ENCODE results near the gene APBA2.
A peak's percentile ranks its signal among the peaks of the same experiment; 100 is the strongest.

APBA2 gene

GRCh38 chr15:28915041-28915810 lies 29.5 kb downstream of the APBA2 start:
- no peak for DNase-seq (ENCODE audit: low read depth in 2 of 2)

DNA sequence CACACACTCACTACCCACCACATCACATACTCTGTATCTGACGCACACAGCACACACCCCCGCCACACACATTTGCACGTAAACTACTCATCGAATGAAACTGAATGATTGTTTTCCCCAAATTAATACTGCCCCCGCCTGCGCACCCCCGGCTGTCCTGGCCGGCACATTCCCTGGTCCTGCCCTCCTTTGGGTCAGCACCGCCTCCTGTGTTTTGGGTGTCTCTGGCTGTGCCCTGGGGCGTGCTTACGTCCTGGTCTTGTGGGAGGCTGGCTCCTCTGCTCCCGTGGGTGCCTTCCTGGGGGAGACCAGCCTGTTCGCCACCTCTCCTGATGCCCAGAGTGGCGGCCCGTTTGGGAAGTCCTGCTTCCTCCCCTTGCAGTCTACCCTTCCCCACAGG lies 30.2 kb downstream of the APBA2 start:
- DNase-seq (ENCODE audit: low read depth in 2 of 2) = no peak

DNA sequence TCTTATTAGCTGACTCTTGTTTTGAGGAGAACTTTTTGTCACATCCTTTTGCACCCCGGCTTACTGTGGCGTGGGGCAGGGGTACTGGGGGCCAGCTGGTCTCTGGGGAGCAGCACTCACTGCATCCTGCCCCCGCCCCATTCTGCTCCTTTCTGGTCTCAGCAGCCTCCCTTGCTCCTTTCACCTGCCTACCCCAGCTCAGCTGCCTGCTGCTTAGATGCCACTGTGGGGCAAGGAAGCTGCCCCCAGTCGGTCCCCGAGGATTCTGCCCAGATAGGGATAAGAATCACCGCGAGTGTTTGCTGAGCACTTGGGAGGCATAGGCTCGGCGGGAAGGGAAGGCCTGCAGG lies 32.0 kb downstream of the APBA2 start:
- no peak for DNase-seq (ENCODE audit: low read depth in 2 of 2)

GRCh38 chr15:28918141-28918983 lies 32.6 kb downstream of the APBA2 start:
- DNase-seq (ENCODE audit: low read depth in 2 of 2) = no peak

DNA sequence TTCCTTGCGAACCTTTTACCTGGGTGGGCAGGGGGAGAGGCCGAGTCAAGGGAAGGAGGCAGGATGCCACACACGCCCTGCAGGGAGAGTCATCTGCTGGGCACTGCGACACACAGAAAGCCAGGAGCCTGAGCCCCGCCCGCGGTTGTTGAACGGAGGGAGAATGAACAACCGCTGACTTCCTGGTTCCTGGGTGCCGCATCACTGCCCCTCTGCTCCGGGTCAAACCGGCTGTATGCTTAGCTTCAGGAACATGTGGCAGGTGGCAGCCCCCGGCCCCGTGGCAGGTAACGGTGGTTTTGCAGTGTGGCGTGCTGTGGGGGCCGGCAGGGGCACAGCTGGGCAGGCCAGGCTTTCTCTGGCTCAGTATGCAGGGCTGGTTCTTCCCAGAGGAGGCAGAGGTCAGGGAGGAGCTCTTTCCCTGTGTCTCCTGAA lies 33.4 kb downstream of the APBA2 start:
- peak in 1 of 2 donors; percentile 39 for DNase-seq (ENCODE audit: low read depth in 2 of 2)

- DNase-seq (ENCODE audit: low read depth in 2 of 2) = no peak
Observed at GRCh38 chr15:28919679-28920655, 34.2 kb downstream of the APBA2 start.

DNA sequence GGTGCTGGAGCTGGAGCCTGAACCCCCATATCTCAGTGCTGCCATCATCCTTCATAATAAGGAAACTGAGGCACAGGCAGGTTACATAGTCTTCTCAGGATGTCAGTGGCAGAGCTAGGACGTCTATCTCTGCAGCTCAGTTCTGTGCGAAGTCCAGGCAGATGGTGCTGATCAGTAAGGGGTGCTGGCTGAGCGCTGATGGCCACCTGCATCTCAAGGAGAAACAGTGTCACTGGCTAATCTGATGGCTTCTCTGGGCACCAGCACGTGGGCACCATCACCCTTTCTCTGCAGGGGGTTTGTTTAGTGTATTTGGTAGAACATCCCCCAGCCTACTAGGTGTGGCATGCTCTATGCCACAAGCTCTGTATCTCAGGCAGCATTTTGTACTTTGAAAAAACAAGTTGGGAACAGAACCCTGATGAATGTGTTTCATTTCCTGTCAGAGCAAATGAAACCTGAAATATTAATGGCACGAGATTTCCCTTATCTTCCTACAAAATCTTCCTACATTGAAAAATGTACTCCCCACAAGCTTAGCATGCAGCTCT lies 35.1 kb downstream of the APBA2 start:
- DNase-seq (ENCODE audit: low read depth in 2 of 2) = no peak

DNA sequence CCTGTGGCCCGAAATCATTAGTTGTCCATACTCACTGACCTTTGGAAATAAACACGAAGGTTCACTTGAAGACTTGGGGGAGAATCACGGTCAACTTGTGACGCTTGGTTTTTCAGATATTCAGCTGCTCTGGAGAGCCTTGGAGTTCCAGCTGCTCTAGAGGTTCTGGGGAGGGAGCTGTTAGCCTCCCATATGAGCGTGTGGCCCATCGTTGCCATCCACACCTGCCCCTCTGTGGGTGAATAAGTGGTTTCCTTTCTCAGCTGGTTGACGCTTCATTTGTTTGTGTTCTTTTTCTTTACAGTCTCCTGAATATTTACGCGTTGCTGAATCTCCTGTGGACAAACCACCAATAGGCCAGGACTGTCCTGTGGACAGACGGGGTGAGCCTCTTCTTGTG lies 35.6 kb downstream of the APBA2 start:
- DNase-seq (ENCODE audit: low read depth in 2 of 2) = no peak

- no peak for DNase-seq (ENCODE audit: low read depth in 2 of 2)
Observed at GRCh38 chr15:28921919-28922706, 36.3 kb downstream of the APBA2 start.

GRCh38 chr15:28922707-28923012 lies 36.9 kb downstream of the APBA2 start:
- no peak for DNase-seq (ENCODE audit: low read depth in 2 of 2)

DNA sequence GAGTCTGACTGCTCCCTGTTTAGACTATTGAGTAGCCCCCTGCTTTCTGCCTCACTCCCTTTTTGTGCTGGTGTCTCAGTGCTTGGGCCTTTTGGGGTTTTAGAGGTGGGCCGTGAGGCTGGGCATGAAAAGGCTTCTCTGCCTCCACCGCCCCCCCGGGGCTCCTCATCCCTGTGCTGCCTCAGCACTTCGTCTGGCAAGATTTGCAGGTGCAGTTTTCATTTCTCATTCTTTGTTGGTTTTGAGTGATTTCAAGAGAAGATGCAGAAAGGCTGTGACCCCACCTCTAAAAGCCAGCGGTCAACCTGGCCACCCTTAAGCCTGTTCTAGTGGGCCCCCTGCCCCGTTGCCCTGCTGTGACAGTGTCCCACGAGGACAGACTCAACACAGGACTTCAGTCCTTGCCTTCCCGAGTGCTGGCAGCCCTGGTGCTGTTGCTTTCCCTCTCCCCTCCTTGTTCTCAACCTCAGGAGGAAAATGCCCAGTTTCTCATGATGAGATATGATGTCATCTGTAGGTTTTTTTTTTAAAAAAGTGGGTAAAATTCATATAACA lies 38.0 kb downstream of the APBA2 start:
- DNase-seq (ENCODE audit: low read depth in 2 of 2) = no peak

DNA sequence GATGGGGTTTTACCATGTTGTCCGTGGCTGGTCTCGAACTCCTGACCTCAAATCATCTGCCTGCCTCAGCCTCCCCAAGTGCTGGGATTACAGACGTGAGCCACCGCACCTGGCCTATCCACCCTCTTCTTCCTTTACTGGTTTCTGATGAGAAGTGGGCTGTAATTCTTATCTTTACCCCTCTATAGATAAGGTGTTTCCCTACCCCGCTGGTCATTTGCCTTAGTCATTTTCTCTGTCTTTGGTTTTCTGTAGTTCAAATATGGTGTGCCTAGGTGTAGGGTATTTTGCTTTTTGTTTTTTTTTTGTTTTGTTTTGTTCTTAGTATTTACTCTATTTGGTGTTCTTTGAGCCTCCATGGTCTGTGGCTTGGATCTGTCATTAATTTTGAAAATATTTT lies 41.3 kb downstream of the APBA2 start:
- DNase-seq (ENCODE audit: low read depth in 2 of 2) = no peak

- DNase-seq (ENCODE audit: low read depth in 2 of 2) = no peak
Observed at GRCh38 chr15:28929200-28929599, 43.4 kb downstream of the APBA2 start.

- no peak for DNase-seq (ENCODE audit: low read depth in 2 of 2)
Observed at GRCh38 chr15:28930011-28930410, 44.2 kb downstream of the APBA2 start.

GRCh38 chr15:28930476-28931291 lies 44.9 kb downstream of the APBA2 start:
- DNase-seq (ENCODE audit: low read depth in 2 of 2) = no peak

- DNase-seq (ENCODE audit: low read depth in 2 of 2) = no peak
Observed at GRCh38 chr15:28931828-28932227, 46.1 kb downstream of the APBA2 start.

DNA sequence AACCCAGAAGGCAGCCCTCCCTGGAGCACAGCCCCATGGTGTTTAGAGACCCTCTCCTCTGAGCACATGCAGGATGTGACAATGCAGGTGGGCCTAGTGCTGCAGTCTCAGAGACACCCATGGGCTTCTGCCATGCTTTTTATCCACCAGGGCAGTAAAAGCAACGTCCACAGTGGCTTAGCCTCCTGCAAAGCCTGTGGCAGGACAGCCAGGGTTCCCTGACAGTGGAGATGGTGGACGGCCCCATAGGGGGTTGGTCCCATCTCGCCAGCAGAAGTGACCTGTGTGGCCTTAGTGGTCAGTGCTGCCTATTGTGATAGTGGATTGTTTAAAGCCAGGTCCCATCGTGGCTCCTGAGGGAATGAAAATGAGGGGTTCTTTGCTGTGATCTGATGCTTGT lies 46.6 kb downstream of the APBA2 start:
- no peak for DNase-seq (ENCODE audit: low read depth in 2 of 2)

GRCh38 chr15:28933710-28934445 lies 48.1 kb downstream of the APBA2 start:
- DNase-seq (ENCODE audit: low read depth in 2 of 2) = no peak

DNA sequence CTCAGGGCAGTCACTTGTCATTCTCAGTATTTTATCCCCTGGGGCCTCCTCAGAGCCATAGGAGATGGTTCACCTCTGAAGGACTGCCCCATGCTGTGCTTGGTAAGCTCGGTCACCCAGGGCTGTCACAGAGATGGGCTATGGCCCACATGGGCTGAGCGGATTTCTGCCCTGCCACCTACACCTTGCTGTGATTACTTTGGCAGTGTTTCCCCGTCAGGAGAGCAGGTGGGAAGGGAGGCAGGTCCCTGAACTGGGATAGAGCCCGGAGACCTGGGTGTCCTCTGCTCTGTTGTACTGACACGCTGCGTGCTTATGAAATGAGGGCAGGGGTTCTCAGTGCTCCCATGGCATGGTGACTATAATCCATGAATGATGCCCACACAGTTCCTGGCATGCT lies 48.9 kb downstream of the APBA2 start:
- DNase-seq (ENCODE audit: low read depth in 2 of 2) = no peak

Measured in stimulated activated CD8-positive, alpha-beta memory T cell treated with anti-CD3 and anti-CD28 coated beads, Interleukin-2, amount 100 ng/mL, for 48 hours (primary cell).